Measurements from ENCODE around the gene VSIG2.
A peak's percentile ranks its signal among the peaks of the same experiment; 100 is the strongest.

VSIG2 gene

DNA sequence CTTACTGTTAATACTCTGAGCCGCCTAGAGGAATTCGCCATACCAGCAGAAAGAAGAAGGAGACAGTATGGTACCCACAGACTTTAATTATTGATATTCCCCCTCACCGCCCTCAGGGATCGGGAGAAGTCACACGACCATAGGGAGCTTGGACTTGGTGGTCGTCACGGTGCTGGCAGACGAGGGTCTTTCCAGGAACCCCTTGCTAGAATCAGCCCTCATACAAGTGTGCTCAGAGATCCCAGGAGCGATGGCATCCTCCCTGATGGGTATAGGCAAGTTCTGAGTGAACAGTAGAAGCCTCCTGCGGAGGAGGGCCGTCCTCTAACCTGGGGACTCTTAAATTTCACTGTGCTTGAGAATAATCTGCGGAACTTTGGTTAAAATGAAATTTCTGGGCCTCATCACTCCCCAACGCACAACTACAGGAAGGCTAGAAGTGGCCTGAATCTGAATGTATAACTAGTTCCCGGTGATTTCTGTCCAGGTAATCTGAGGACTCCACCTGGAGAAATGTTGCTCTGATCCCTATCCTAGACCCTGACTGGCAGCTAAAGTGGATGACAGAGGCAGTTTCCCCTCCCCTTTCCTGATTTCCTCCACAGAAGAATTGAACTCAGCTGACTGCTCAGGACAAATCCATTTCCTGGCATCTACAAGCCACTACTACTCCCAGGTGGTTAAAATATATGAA, 4.5 kb downstream of the VSIG2 start:
- no peak for DNase-seq
- no peak for ATAC-seq (replicated peaks)
- Mint-ChIP-seq H3K4me3 (peak overlapping the region in 1 of 2 donors; percentile 93), H3K27ac (no peak overlapping the region), H3K9me3 (no peaks in the 10 kb centered on the region), H3K27me3 (no peaks in the 10 kb centered on the region), H3K4me1 (peaks cover 30 to 39% of the 10 kb centered on the region in 2 donors), H3K36me3 (no peaks in the 10 kb centered on the region)

DNA sequence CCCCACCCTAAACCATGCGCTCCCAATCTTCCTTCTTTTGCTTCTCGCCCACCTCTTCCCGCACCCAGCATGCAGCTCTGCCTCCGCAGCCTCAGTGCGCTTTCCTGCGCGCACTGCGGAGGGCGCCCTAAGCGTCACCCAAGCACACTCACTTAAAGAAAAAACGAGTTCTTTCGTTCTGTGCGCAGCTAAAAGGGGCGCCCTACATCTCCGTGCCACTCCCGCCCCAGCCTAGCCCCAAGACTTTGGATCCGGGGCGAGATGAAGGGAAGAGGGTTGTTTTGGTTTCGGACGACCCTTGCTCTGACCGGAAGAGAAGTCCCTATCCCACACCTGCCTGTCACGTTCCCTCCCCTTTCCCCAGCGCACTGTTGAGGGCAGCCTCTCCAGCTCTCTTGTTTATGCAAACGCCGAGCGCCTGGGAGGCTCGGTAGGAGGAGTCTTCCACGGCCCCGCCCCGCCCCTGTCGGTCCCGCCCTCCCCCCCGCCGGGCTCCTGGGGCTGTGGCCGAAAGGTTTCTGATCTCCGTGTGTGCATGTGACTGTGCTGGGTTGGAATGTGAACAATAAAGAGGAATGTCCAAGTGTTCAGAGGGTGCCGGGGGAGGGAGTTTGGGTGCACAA, 5.3 kb downstream of the VSIG2 start:
- H3K4me3 Mint-ChIP-seq, result peak overlapping the region; percentile 92 to 93
- ATAC-seq (replicated peaks), result peak; percentile 88 to 90
- H3K27me3 Mint-ChIP-seq, result peaks cover 0 to 3% of the 10 kb centered on the region in 2 donors
- peaks cover 30 to 40% of the 10 kb centered on the region in 2 donors for H3K4me1 Mint-ChIP-seq
- H3K9me3 Mint-ChIP-seq, result no peaks in the 10 kb centered on the region
- peak; percentile 63 for DNase-seq
- H3K36me3 Mint-ChIP-seq, result no peaks in the 10 kb centered on the region
- peak overlapping the region; percentile 49 for H3K27ac Mint-ChIP-seq

GRCh38 chr11:124745835-124746620, 6.0 kb downstream of the VSIG2 start:
- Mint-ChIP-seq H3K36me3 (no peaks in the 10 kb centered on the region), H3K27ac (peak overlapping the region; percentile 49), H3K4me1 (peaks cover 33 to 46% of the 10 kb centered on the region in 2 donors), H3K27me3 (peaks cover 6 to 8% of the 10 kb centered on the region in 2 donors), H3K9me3 (no peaks in the 10 kb centered on the region), H3K4me3 (peak overlapping the region; percentile 92 to 93)
- ATAC-seq (replicated peaks) (peak; percentile 45 to 49), DNase-seq (no peak)

DNA sequence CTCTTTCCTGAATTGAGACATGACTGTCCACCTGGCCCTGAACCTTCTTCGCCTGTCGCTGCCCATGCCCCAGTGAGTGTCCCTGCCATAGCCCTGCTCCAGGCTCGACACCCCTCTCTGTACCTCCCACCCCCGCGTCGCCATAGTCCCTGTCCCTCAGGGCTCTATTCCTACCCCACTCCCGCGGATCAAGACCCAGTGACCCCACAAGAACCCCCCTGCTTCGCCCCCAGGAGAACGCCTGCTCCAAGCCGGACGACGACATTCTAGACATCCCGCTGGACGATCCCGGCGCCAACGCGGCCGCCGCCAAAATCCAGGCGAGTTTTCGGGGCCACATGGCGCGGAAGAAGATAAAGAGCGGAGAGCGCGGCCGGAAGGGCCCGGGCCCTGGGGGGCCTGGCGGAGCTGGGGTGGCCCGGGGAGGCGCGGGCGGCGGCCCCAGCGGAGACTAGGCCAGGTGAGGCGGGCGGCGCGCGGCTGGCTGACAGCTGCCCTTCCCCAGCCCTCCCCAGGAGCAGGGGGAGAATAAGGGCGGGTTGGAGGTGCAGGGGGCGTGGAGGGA, 6.7 kb downstream of the VSIG2 start:
- H3K4me3 Mint-ChIP-seq, result peak overlapping the region; percentile 62 to 92
- H3K9me3 Mint-ChIP-seq, result no peaks in the 10 kb centered on the region
- H3K4me1 Mint-ChIP-seq, result peaks cover 38 to 50% of the 10 kb centered on the region in 2 donors
- H3K36me3 Mint-ChIP-seq, result no peaks in the 10 kb centered on the region
- peaks cover 6 to 8% of the 10 kb centered on the region in 2 donors for H3K27me3 Mint-ChIP-seq
- H3K27ac Mint-ChIP-seq, result no peak overlapping the region
- ATAC-seq (replicated peaks), result no peak
- DNase-seq, result no peak

GRCh38 chr11:124743050-124743449, 9.0 kb downstream of the VSIG2 start:
- no peak overlapping the region for H3K27ac Mint-ChIP-seq
- ATAC-seq (replicated peaks) (no peak), DNase-seq (no peak)
- no peaks in the 10 kb centered on the region for H3K9me3 Mint-ChIP-seq
- H3K4me1 Mint-ChIP-seq, result peaks cover 21 to 46% of the 10 kb centered on the region in 2 donors
- peaks cover 6 to 8% of the 10 kb centered on the region in 2 donors for H3K27me3 Mint-ChIP-seq
- no peaks in the 10 kb centered on the region for H3K36me3 Mint-ChIP-seq
- H3K4me3 Mint-ChIP-seq, result no peak overlapping the region

DNA sequence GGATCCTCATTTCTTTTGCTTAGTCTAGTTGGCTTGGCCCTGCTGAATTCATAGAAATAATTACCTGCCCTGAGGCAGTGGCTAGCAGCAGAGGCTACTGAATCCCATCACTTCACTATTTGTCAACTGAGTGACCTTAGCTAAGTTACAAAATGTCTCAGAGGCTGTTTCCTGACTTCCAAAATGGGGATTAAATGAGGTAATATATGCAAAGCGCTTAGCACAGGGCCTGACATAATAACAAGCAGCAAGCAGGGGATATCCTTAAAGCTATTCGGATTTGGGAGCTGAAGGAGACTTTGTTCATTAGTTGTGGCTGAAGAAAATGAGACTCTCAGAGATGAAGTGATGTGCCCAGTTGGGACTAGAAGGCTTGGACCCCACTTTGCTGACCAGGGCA, 9.5 kb downstream of the VSIG2 start:
- Mint-ChIP-seq H3K4me1 (peaks cover 21 to 44% of the 10 kb centered on the region in 2 donors), H3K9me3 (no peaks in the 10 kb centered on the region), H3K36me3 (no peaks in the 10 kb centered on the region), H3K4me3 (no peak overlapping the region), H3K27ac (no peak overlapping the region), H3K27me3 (peaks cover 6 to 8% of the 10 kb centered on the region in 2 donors)
- ATAC-seq (replicated peaks) (no peak), DNase-seq (no peak)

GRCh38 chr11:124740277-124740882, 11.7 kb downstream of the VSIG2 start:
- DNase-seq (peak; percentile 50), ATAC-seq (replicated peaks) (peak; percentile 68 to 72)
- peaks cover 6 to 11% of the 10 kb centered on the region in 2 donors for H3K27me3 Mint-ChIP-seq
- H3K36me3 Mint-ChIP-seq, result no peaks in the 10 kb centered on the region
- no peaks in the 10 kb centered on the region for H3K9me3 Mint-ChIP-seq
- H3K27ac Mint-ChIP-seq, result peak overlapping the region; percentile 71
- H3K4me3 Mint-ChIP-seq, result peak overlapping the region; percentile 89 to 90
- H3K4me1 Mint-ChIP-seq, result peaks cover 23 to 47% of the 10 kb centered on the region in 2 donors

GRCh38 chr11:124739479-124740276, 12.4 kb downstream of the VSIG2 start, which contains the start of gene NRGN:
Gene NRGN (plus strand): TSS chr11:124739942. CDS start chr11:124740085, 143 bp downstream.
- Mint-ChIP-seq H3K4me3 (peak within 1 kb of the TSS; percentile 89 to 90), H3K4me1 (peaks cover 20 to 41% of the 10 kb centered on the region in 2 donors), H3K36me3 (no peaks in the 10 kb centered on the region), H3K27ac (peak within 1 kb of the TSS; percentile 71), H3K27me3 (peaks cover 6 to 11% of the 10 kb centered on the region in 2 donors), H3K9me3 (no peaks in the 10 kb centered on the region)
- ATAC-seq (replicated peaks) (peak; percentile 93), DNase-seq (peak; percentile 72)

- no peaks in the 10 kb centered on the region for H3K9me3 Mint-ChIP-seq
- peak overlapping the region; percentile 89 to 90 for H3K4me3 Mint-ChIP-seq
- peaks cover 6 to 11% of the 10 kb centered on the region in 2 donors for H3K27me3 Mint-ChIP-seq
- DNase-seq, result no peak
- H3K36me3 Mint-ChIP-seq, result no peaks in the 10 kb centered on the region
- no peak for ATAC-seq (replicated peaks)
- no peak overlapping the region for H3K27ac Mint-ChIP-seq
- peaks cover 20 to 41% of the 10 kb centered on the region in 2 donors for H3K4me1 Mint-ChIP-seq
Measured at GRCh38 chr11:124738713-124739478, 13.2 kb downstream of the VSIG2 start.

- Mint-ChIP-seq H3K36me3 (no peaks in the 10 kb centered on the region), H3K4me1 (peaks cover 20 to 41% of the 10 kb centered on the region in 2 donors), H3K27ac (no peak overlapping the region), H3K9me3 (no peaks in the 10 kb centered on the region), H3K4me3 (no peak overlapping the region), H3K27me3 (peaks cover 6 to 11% of the 10 kb centered on the region in 2 donors)
- DNase-seq (no peak), ATAC-seq (replicated peaks) (no peak)
Measured at GRCh38 chr11:124737638-124738305, 14.3 kb downstream of the VSIG2 start.

DNA sequence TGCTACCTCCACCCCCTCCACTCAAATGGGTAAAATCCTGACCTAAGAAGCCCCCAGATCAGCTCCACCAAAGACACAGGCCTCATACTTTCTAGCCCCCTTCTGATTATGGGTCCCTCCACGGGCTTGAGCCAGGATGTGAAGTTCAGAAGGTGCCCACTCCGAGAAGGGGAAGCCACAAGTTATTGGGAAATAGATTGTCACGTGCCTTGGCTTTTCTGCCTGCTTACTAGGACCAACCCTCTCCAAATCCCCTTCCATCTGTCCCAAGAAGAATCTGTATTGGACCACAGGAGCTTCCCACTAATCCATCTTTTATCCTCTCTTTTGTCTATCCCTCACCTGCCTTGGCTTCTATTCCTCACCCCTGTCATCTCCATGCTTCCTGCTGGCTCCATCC, 15.3 kb downstream of the VSIG2 start:
- no peak overlapping the region for H3K4me3 Mint-ChIP-seq
- peaks cover 6 to 8% of the 10 kb centered on the region in 2 donors for H3K27me3 Mint-ChIP-seq
- no peak for ATAC-seq (replicated peaks)
- no peak for DNase-seq
- peaks cover 20 to 38% of the 10 kb centered on the region in 2 donors for H3K4me1 Mint-ChIP-seq
- H3K27ac Mint-ChIP-seq, result no peak overlapping the region
- no peaks in the 10 kb centered on the region for H3K9me3 Mint-ChIP-seq
- no peaks in the 10 kb centered on the region for H3K36me3 Mint-ChIP-seq

GRCh38 chr11:124732230-124732629, 19.8 kb downstream of the VSIG2 start:
- no peaks in the 10 kb centered on the region for H3K9me3 Mint-ChIP-seq
- no peak for DNase-seq
- no peak for ATAC-seq (replicated peaks)
- H3K4me3 Mint-ChIP-seq, result no peak overlapping the region
- H3K27me3 Mint-ChIP-seq, result peaks cover 0 to 4% of the 10 kb centered on the region in 2 donors
- H3K27ac Mint-ChIP-seq, result no peak overlapping the region
- H3K4me1 Mint-ChIP-seq, result peaks cover 7 to 8% of the 10 kb centered on the region in 2 donors
- no peaks in the 10 kb centered on the region for H3K36me3 Mint-ChIP-seq

Data from stimulated activated naive B cell treated with anti-CD40 and anti-IgM and Interleukin-4, amounts not matched to agents 10 μg/mL and 1 μg/mL and 100 μg/mL, for 72 hours (primary cell).